Lower leg skin (tissue), 3 donors: Measurements from ENCODE around the gene TXNL4B.

ENCODE experiments used
- CTCF ChIP-seq, 3 donors: fragments of 450-650 bp; IDR thresholded peaks; one replicate each; pipeline ENCODE4 v1.5.1; 2016; ENCODE audit warnings: antibody characterized with exemption in 3 of 3, mild to moderate bottlenecking in 3 of 3, moderate library complexity in 2 of 3
- POLR2A ChIP-seq, 2 donors: fragments of 450-650 bp; IDR thresholded peaks; one replicate each; pipeline ENCODE4 v1.6.1; 2016 to 2017; ENCODE audit warnings: antibody characterized with exemption in 2 of 2, mild to moderate bottlenecking in 1 of 2, moderate library complexity in 1 of 2

- TF ChIP-seq CTCF (IDR thresholded peaks at IDR 0.05) (no peak), POLR2A (IDR thresholded peaks at IDR 0.05) (no peak)
These were observed 50.4 kb downstream of the TXNL4B start for GRCh38 chr16:72043058-72043457.
